Calu3 (cell line): Measurements from ENCODE around the gene MTF1. TPM values are rescaled to one million over a fixed set of nuclear protein-coding genes. Genes with fewer than 3 reads are reported as not detected.
"Not testable (repeated sequence)": the region's sequence is repeated elsewhere in the genome, so short reads cannot be mapped to it uniquely, and the experiment has no call there.

ENCODE experiments used
- BruUV-seq: library from RNA; stranded (reverse); fragments of 400-500 nt; replicated peaks from 2 replicates; lab custom pipeline; 2021; lab: Mats Ljungman, UMichigan
- CTCF ChIA-PET: fragments of 300-600 bp; sonication (Branson Sonifier 250); formaldehyde crosslinking; loops from one replicate; lab custom pipeline; 2022; ENCODE audit warnings: antibody characterized with exemption; lab: Charles Lee
- DNase-seq: peaks from one replicate; pipeline ENCODE4 v3.0.0; 2022
- H3K27ac Mint-ChIP-seq: one replicate; pipeline ENCODE4 v1.8.0; 2022; ENCODE audit warnings: mixed read lengths; ENCODE audit not compliant: unreplicated experiment
- H3K27me3 Mint-ChIP-seq: one replicate; pipeline ENCODE4 v1.8.0; 2022; ENCODE audit warnings: mixed read lengths; ENCODE audit not compliant: unreplicated experiment
- H3K36me3 Mint-ChIP-seq: one replicate; pipeline ENCODE4 v1.8.0; 2022; ENCODE audit warnings: mild to moderate bottlenecking, moderate library complexity, mixed read lengths; ENCODE audit not compliant: insufficient read depth, unreplicated experiment
- H3K4me1 Mint-ChIP-seq: one replicate; pipeline ENCODE4 v1.8.0; 2022; ENCODE audit warnings: mild to moderate bottlenecking, low read depth, mixed read lengths; ENCODE audit not compliant: unreplicated experiment
- H3K4me3 Mint-ChIP-seq: one replicate; pipeline ENCODE4 v1.8.0; 2022; ENCODE audit warnings: mild to moderate bottlenecking, low read depth, moderate library complexity, mixed read lengths; ENCODE audit not compliant: unreplicated experiment
- H3K9me3 Mint-ChIP-seq: one replicate; pipeline ENCODE4 v1.8.0; 2022; ENCODE audit warnings: low read depth, mixed read lengths; ENCODE audit not compliant: unreplicated experiment
- intact Hi-C: fragments of 100-400 bp; cut with micrococcal nuclease; formaldehyde crosslinking; loops from one replicate; pipeline ENCODE4 v1.10.0; 2022; ENCODE audit not compliant: unreplicated experiment
- total RNA-seq: library from RNA; stranded (reverse); gene quantifications from 2 replicates; pipeline ENCODE4 v1.2.3, GENCODE V29; 2022
- TF ChIP-seq, protein P1 (sequence below): fragments of 200-600 bp; IDR thresholded peaks from one replicate; pipeline ENCODE4 v1.8.0; 2022; ENCODE audit warnings: antibody characterized with exemption; ENCODE audit not compliant: unreplicated experiment

The MTF1 gene
- total RNA-seq, 1 experiment from 2014 or later: 27.1 TPM

DNA sequence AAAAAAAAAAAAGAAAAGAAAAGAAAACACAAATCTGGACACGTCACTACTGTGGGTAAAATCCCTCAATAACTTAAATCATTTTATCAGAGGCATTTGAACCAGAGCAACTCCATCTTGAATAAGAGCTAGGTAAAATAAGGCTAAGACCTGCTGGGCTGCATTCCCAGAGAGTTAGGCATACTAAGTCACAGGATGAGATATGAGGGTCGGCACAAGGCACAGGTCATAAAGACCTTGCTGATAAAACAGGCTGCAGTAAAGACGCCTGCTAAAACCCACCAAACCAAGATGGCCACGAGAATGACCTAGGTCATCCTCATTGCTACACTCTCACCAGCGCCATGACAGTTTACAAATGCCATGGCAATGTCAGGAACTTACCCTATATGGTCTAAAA, 43.6 kb upstream of the MTF1 start:
- Mint-ChIP-seq H3K27me3 (no peaks in the 10 kb centered on the region), H3K4me1 (peaks cover 5% of the 10 kb centered on the region), H3K4me3 (no peak overlapping the region), H3K27ac (no peak overlapping the region), H3K36me3 (peaks cover 9% of the 10 kb centered on the region), H3K9me3 (no peaks in the 10 kb centered on the region)
- no peak for DNase-seq
- TF ChIP-seq, protein P1, sequence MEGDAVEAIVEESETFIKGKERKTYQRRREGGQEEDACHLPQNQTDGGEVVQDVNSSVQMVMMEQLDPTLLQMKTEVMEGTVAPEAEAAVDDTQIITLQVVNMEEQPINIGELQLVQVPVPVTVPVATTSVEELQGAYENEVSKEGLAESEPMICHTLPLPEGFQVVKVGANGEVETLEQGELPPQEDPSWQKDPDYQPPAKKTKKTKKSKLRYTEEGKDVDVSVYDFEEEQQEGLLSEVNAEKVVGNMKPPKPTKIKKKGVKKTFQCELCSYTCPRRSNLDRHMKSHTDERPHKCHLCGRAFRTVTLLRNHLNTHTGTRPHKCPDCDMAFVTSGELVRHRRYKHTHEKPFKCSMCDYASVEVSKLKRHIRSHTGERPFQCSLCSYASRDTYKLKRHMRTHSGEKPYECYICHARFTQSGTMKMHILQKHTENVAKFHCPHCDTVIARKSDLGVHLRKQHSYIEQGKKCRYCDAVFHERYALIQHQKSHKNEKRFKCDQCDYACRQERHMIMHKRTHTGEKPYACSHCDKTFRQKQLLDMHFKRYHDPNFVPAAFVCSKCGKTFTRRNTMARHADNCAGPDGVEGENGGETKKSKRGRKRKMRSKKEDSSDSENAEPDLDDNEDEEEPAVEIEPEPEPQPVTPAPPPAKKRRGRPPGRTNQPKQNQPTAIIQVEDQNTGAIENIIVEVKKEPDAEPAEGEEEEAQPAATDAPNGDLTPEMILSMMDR: no peak
- intact Hi-C loops: no loop called here
- no TSS peak for BruUV-seq
- CTCF ChIA-PET: no interaction called here

DNA sequence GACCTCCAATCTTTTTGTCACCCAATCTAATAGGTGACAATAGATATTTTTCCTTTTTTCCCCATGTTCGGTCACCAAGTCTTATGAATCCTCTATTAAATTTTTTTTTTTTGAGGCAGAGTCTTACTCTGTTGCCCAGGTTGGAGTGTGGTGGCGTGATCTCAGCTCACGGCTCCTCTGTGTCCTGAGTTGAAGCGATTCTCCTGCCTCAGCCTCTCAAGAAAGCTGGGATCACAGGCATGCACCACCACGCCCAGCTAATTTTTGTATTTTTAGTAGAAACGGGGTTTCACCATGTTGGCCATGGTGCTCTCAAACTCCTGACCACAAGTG, 42.5 kb upstream of the MTF1 start:
- CTCF ChIA-PET: no interaction called here
- TF ChIP-seq, protein P1: no peak
- no peak for DNase-seq
- no peaks in the 10 kb centered on the region for H3K4me1 Mint-ChIP-seq
- no peak overlapping the region for H3K27ac Mint-ChIP-seq
- H3K4me3 Mint-ChIP-seq: no peak overlapping the region
- H3K36me3 Mint-ChIP-seq: peaks cover 9% of the 10 kb centered on the region
- no peaks in the 10 kb centered on the region for H3K9me3 Mint-ChIP-seq
- H3K27me3 Mint-ChIP-seq: no peaks in the 10 kb centered on the region
- intact Hi-C loops: no loop called here
- no TSS peak for BruUV-seq

DNA sequence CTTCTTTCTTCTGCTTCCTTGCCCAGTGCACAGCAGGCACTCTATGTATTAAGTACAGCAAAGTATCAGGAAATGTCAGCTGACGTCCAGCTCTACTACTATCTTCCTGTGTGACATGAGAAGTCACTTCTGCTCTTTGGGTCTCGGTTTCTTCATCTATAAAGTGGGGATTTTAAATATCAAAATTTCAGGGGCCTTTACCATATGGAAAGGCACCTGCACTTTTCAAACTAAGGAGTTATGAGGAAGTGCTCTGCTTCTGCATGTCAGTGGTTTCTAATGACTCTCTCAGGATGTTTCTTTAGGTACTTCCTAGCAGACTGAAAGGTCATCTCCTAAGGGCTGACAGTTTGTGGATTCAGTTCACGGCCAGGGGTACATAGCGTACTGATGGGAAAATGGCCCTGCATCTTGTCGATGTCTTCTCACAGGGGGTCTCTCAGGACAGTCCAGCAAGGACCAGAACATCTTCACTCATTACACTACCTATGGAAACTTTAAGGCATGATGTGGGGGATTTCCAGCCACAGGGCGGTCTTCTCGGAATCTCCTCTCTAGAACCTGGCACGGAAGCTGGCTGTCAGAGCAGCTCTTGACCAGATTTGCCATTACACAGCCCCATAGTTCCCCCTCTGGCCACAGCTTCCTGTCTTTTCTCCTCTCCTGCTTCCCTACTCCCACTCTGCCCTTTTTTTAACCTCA, 42.0 kb upstream of the MTF1 start:
- H3K36me3 Mint-ChIP-seq: peaks cover 9% of the 10 kb centered on the region
- CTCF ChIA-PET: no interaction called here
- intact Hi-C loops: no loop called here
- no peaks in the 10 kb centered on the region for H3K27me3 Mint-ChIP-seq
- BruUV-seq: no TSS peak
- DNase-seq: no peak
- TF ChIP-seq, protein P1: no peak
- H3K9me3 Mint-ChIP-seq: no peaks in the 10 kb centered on the region
- no peak overlapping the region for H3K27ac Mint-ChIP-seq
- H3K4me1 Mint-ChIP-seq: no peaks in the 10 kb centered on the region
- no peak overlapping the region for H3K4me3 Mint-ChIP-seq

DNA sequence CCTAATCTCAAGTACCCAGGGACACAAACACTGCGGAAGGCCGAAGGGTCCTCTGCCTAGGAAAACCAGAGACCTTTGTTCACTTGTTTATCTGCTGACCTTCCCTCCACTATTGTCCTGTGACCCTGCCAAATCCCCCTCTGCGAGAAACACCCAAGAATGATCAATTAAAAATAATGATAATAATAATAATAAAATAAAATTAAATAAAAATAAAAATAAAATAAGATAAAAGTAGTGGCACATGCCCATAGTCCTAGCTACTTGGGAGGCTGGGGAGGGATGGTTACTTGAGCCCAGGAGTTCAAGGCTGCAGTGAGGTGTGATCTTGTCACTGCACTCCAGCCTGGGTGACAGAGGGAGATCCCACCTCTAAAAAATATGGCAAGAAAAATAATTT, 38.2 kb upstream of the MTF1 start:
- H3K27ac Mint-ChIP-seq, DNase-seq, H3K36me3 Mint-ChIP-seq, BruUV-seq, H3K9me3 Mint-ChIP-seq, H3K4me3 Mint-ChIP-seq, CTCF ChIA-PET, intact Hi-C loops, H3K27me3 Mint-ChIP-seq, H3K4me1 Mint-ChIP-seq: not testable (repeated sequence)

DNA sequence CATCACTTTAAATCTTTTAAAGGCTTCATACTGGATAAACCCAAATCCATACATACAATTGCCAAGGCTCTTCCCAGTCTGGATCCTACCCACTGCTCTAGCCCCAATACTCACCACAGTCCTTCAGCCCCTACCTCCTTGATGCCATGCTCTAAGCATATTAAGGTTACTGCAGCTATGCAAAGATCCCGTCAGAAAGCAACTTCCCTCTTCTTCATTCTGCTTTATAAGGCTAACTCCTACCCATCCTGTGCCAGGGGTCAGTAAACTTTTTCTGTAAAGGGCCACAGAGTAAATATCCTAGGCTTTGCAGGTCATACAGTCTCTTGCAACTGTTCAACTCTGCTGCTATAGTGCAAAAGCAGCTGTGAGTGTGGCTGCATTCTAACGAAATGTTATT, 34.3 kb upstream of the MTF1 start:
- no peak overlapping the region for H3K4me3 Mint-ChIP-seq
- H3K27ac Mint-ChIP-seq: no peak overlapping the region
- no TSS peak for BruUV-seq
- TF ChIP-seq, protein P1: no peak
- no peaks in the 10 kb centered on the region for H3K9me3 Mint-ChIP-seq
- no peaks in the 10 kb centered on the region for H3K4me1 Mint-ChIP-seq
- CTCF ChIA-PET: interaction anchor here (0.7 kb wide), 1 partner anchor 10 kb away, joined by 4 read pairs; no protein-coding TSS in a partner anchor
- no peak for DNase-seq
- H3K27me3 Mint-ChIP-seq: no peaks in the 10 kb centered on the region
- no peaks in the 10 kb centered on the region for H3K36me3 Mint-ChIP-seq
- intact Hi-C loops: no loop called here
